ENCODE measurements around the gene TBC1D2. TPM values are rescaled to one million over a fixed set of nuclear protein-coding genes. Genes with fewer than 3 reads are reported as not detected.

TBC1D2 gene
- total RNA-seq, 4 donors from 2014 or later: 2.5 to 10.9 (median 7.5) TPM

- Histone ChIP-seq H3K9me3 (no peaks in the 10 kb centered on the region), H3K27ac (no peak overlapping the region), H3K36me3 (no peaks in the 10 kb centered on the region), H3K4me3 (no peak overlapping the region), H3K27me3 (no peaks in the 10 kb centered on the region), H3K4me1 (no peaks in the 10 kb centered on the region)
- no peak for DNase-seq
- intact Hi-C loops (cut with DNase I; ENCODE audit: low total_unique reads): loop anchor here (10.0 kb wide), 1 partner anchor 47 kb away; the partner anchor contains the start of gene TBC1D2
- TF ChIP-seq, protein P1, sequence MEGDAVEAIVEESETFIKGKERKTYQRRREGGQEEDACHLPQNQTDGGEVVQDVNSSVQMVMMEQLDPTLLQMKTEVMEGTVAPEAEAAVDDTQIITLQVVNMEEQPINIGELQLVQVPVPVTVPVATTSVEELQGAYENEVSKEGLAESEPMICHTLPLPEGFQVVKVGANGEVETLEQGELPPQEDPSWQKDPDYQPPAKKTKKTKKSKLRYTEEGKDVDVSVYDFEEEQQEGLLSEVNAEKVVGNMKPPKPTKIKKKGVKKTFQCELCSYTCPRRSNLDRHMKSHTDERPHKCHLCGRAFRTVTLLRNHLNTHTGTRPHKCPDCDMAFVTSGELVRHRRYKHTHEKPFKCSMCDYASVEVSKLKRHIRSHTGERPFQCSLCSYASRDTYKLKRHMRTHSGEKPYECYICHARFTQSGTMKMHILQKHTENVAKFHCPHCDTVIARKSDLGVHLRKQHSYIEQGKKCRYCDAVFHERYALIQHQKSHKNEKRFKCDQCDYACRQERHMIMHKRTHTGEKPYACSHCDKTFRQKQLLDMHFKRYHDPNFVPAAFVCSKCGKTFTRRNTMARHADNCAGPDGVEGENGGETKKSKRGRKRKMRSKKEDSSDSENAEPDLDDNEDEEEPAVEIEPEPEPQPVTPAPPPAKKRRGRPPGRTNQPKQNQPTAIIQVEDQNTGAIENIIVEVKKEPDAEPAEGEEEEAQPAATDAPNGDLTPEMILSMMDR (IDR thresholded peaks at IDR 0.05): no peak
- no peak for TF ChIP-seq POLR2A (IDR thresholded peaks at IDR 0.05)
Observed at GRCh38 chr9:98207606-98208005, 47.8 kb downstream of the TBC1D2 start.

DNA sequence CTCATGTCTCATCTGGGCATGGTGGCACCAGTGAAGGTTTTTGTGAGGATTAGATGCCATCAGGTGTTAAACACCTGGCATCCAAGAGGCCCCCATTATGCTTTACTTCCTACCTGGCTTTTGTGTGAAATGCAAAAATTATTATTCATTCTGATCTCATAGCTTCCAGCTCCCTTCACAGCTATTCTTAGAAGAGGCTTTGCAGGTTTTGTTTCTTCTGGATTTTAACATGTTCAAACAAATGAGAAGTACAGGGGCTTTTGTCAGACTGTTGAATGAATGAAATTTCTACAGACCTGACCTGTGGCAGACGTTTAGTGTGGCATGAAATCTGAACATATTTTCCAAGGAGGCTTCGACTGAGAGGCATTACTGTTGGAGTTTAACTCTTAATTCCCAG lies 48.7 kb downstream of the TBC1D2 start:
- Histone ChIP-seq H3K9me3 (no peaks in the 10 kb centered on the region), H3K4me1 (no peaks in the 10 kb centered on the region), H3K36me3 (no peaks in the 10 kb centered on the region), H3K27ac (no peak overlapping the region), H3K4me3 (no peak overlapping the region), H3K27me3 (no peaks in the 10 kb centered on the region)
- no peak for DNase-seq
- TF ChIP-seq POLR2A (IDR thresholded peaks at IDR 0.05): no peak
- TF ChIP-seq, protein P1 (IDR thresholded peaks at IDR 0.05): no peak
- intact Hi-C loops (cut with DNase I; ENCODE audit: low total_unique reads): loop anchor here (10.0 kb wide), 1 partner anchor 48 kb away; the partner anchor contains the start of gene TBC1D2

GRCh38 chr9:98204692-98205091 lies 50.8 kb downstream of the TBC1D2 start:
- H3K9me3 ChIP-seq: no peaks in the 10 kb centered on the region
- no peaks in the 10 kb centered on the region for H3K4me1 ChIP-seq
- H3K36me3 ChIP-seq: no peaks in the 10 kb centered on the region
- TF ChIP-seq, protein P1 (IDR thresholded peaks at IDR 0.05): no peak
- no peak overlapping the region for H3K4me3 ChIP-seq
- intact Hi-C loops (cut with DNase I; ENCODE audit: low total_unique reads): loop anchor here (10.0 kb wide), 1 partner anchor 50 kb away; the partner anchor contains the start of gene TBC1D2
- H3K27ac ChIP-seq: no peak overlapping the region
- DNase-seq: no peak
- H3K27me3 ChIP-seq: no peaks in the 10 kb centered on the region

GRCh38 chr9:98203153-98203552 lies 52.3 kb downstream of the TBC1D2 start:
- no peak for TF ChIP-seq POLR2A (IDR thresholded peaks at IDR 0.05)
- TF ChIP-seq, protein P1 (IDR thresholded peaks at IDR 0.05): no peak
- intact Hi-C loops (cut with DNase I; ENCODE audit: low total_unique reads): loop anchor here (10.0 kb wide), 1 partner anchor 52 kb away; the partner anchor contains the start of gene TBC1D2
- H3K36me3 ChIP-seq: no peaks in the 10 kb centered on the region
- no peak overlapping the region for H3K4me3 ChIP-seq
- no peaks in the 10 kb centered on the region for H3K27me3 ChIP-seq
- H3K9me3 ChIP-seq: no peaks in the 10 kb centered on the region
- H3K4me1 ChIP-seq: no peaks in the 10 kb centered on the region
- no peak overlapping the region for H3K27ac ChIP-seq
- no peak for DNase-seq

- no peak overlapping the region for H3K27ac ChIP-seq
- H3K9me3 ChIP-seq: no peaks in the 10 kb centered on the region
- intact Hi-C loops (cut with DNase I; ENCODE audit: low total_unique reads): loop anchor here (10.0 kb wide), 1 partner anchor 53 kb away; the partner anchor contains the start of gene TBC1D2
- no peaks in the 10 kb centered on the region for H3K4me1 ChIP-seq
- TF ChIP-seq POLR2A (IDR thresholded peaks at IDR 0.05): no peak
- TF ChIP-seq, protein P1 (IDR thresholded peaks at IDR 0.05): no peak
- no peaks in the 10 kb centered on the region for H3K36me3 ChIP-seq
- peak in 1 of 2 donors; percentile 42 for DNase-seq
- H3K4me3 ChIP-seq: no peak overlapping the region
- H3K27me3 ChIP-seq: no peaks in the 10 kb centered on the region
Observed at GRCh38 chr9:98202252-98202651, 53.2 kb downstream of the TBC1D2 start.

All from uterus (tissue), 4 donors.